ENCODE results near the gene PPIP5K1.
"Not testable (repeated sequence)": the region's sequence is repeated elsewhere in the genome, so short reads cannot be mapped to it uniquely, and the experiment has no call there.

DNA sequence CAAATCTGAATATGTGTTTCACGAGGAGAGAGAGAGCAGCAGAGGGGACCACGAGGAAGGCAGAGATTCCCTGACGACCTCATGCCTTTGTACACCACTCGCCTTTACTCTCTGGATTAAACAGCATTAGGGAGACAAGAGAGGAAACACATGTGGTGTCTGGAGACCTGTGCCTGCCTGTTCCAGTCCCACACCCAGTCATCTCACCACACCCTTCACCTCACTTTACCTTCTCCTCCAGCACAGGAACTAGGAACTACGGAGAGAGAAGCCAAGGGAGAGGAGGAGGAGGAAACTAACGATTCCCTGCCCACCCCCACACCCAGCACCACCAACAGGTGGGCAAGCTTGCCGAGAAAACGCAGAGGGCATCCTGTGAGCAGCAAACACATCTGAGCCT, 2.8 kb upstream of the PPIP5K1 start:
- not testable (repeated sequence) for TF ChIP-seq POLR2A (IDR thresholded peaks at IDR 0.05; ENCODE audit: low read length); GATA1 (IDR thresholded peaks at IDR 0.05; ENCODE audit: low read depth, low read length)

Data from erythroblast (primary cell).